Left cardiac atrium (tissue), 4 donors: ENCODE measurements around the gene MYH7B. TPM values are rescaled to one million over a fixed set of nuclear protein-coding genes. Genes with fewer than 3 reads are reported as not detected.

Source experiments
- ATAC-seq, 2 donors: fragments of 200-7000 bp; cut with Tn5 transposase; one replicate each; pipeline ENCODE4 v1.9.1; 2020; ENCODE audit warnings: mild to moderate bottlenecking in 2 of 2, moderate library complexity in 2 of 2
- DNase-seq: peaks from one replicate; pipeline ENCODE4 v3.0.0-alpha.2; 2020
- intact Hi-C, 2 donors: fragments of 100-400 bp; cut with DNase I; formaldehyde crosslinking; loops; one replicate each; pipeline versions ENCODE4 v1.14.1 to v1.15.1; 2022 to 2023
- long read RNA-seq: library from polyadenylated mRNA; unstranded; transcript quantifications from one replicate; pipeline ENCODE4 v2.0.0, GENCODE V29; 2021
- total RNA-seq, 2 donors: library from RNA; stranded (reverse); fragmentation: NEBNext Ultra II Directional; extraction: Animal tissue kit (Norgen Biotek cat#: 25700); gene quantifications; one replicate each; pipeline ENCODE4 v1.2.1, GENCODE V29; 2021
- donor health status: DM: no; HTN: yes; CAD: no.
- donor health status: DM: no; HTN: yes; CAD: no; lungs with severe emphysema.
- donor health status: DM: yes; HTN: yes; CAD: no.
- donor health status: Dilated cardiomyopathy.

Gene MYH7B
- 10 to 100 TPM; 82.3 to 89.0 TPM for total RNA-seq
- long read RNA-seq, partial matches to known transcripts, result 19 of 28 reads
- long read RNA-seq, other reads (novel, unspliced or antisense), result 9 of 28 reads

- intact Hi-C loops, result loop anchor here (2.0 to 5.0 kb wide), 2 partner anchors 81 to 83 kb away; partner anchors contain the start of gene GGT7 (in 1 of the 2)
- peak; percentile 98 for ATAC-seq
- DNase-seq, result peak; percentile 98
Measured at GRCh38 chr20:34955231-34956040, at the start of gene MYH7B, which contains the start of gene GSS. Gene MYH7B (plus strand): TSS chr20:34955868. CDS start chr20:34978006, 22,138 bp downstream. Gene GSS (minus strand): TSS chr20:34955806. CDS start chr20:34951852, 3,954 bp downstream.

GRCh38 chr20:34907616-34908469 is 47.8 kb upstream of the MYH7B start:
- intact Hi-C loops, result no loop called here
- ATAC-seq, result peak; percentile 88 to 96
- peak; percentile 83 for DNase-seq

GRCh38 chr20:34915131-34915530 is 40.5 kb upstream of the MYH7B start:
- intact Hi-C loops, result no loop called here
- DNase-seq (no peak), ATAC-seq (no peak)

- ATAC-seq, result peak in 1 of 2 donors; percentile 16
- intact Hi-C loops, result no loop called here
- DNase-seq, result no peak
Measured at GRCh38 chr20:34915749-34916455, 39.8 kb upstream of the MYH7B start.

- no peak for ATAC-seq
- no peak for DNase-seq
- intact Hi-C loops, result no loop called here
Measured at GRCh38 chr20:34916774-34917354, 38.8 kb upstream of the MYH7B start.

GRCh38 chr20:34920055-34920454 is 35.6 kb upstream of the MYH7B start:
- ATAC-seq, result no peak
- DNase-seq, result no peak
- intact Hi-C loops, result no loop called here

GRCh38 chr20:34921436-34921835 is 34.2 kb upstream of the MYH7B start:
- intact Hi-C loops, result no loop called here
- DNase-seq (no peak), ATAC-seq (no peak)

GRCh38 chr20:34922654-34923381 is 32.9 kb upstream of the MYH7B start:
- ATAC-seq, result peak; percentile 68 to 73
- intact Hi-C loops, result no loop called here
- DNase-seq, result no peak

GRCh38 chr20:34923414-34923813 is 32.3 kb upstream of the MYH7B start:
- ATAC-seq, result no peak
- DNase-seq, result no peak
- intact Hi-C loops, result no loop called here

- ATAC-seq (peak in 1 of 2 donors; percentile 10), DNase-seq (no peak)
- intact Hi-C loops, result no loop called here
Measured at GRCh38 chr20:34925341-34925740, 30.3 kb upstream of the MYH7B start.

- DNase-seq, result no peak
- intact Hi-C loops, result no loop called here
- ATAC-seq, result no peak
Measured at GRCh38 chr20:34925981-34926380, 29.7 kb upstream of the MYH7B start.

GRCh38 chr20:34926581-34926980 is 29.1 kb upstream of the MYH7B start:
- no peak for DNase-seq
- ATAC-seq, result no peak
- intact Hi-C loops, result no loop called here

- intact Hi-C loops, result no loop called here
- ATAC-seq (no peak), DNase-seq (no peak)
Measured at GRCh38 chr20:34927736-34928135, 27.9 kb upstream of the MYH7B start.

- ATAC-seq (no peak), DNase-seq (no peak)
- intact Hi-C loops, result no loop called here
Measured at GRCh38 chr20:34928411-34928810, 27.3 kb upstream of the MYH7B start.

- no peak for ATAC-seq
- intact Hi-C loops, result no loop called here
Measured at GRCh38 chr20:34931771-34932170, 23.9 kb upstream of the MYH7B start.

GRCh38 chr20:34938466-34939163 is 17.1 kb upstream of the MYH7B start:
- DNase-seq (peak; percentile 73), ATAC-seq (peak; percentile 78 to 90)
- intact Hi-C loops, result no loop called here

More at GRCh38 chr20:34931771-34932170, 23.9 kb upstream of the MYH7B start:
- DNase-seq, result no peak

- intact Hi-C loops, result no loop called here
- no peak for DNase-seq
- peak; percentile 22 to 38 for ATAC-seq
Measured at GRCh38 chr20:34940081-34940481, 15.6 kb upstream of the MYH7B start.

- DNase-seq, result no peak
- intact Hi-C loops, result no loop called here
- ATAC-seq, result no peak
Measured at GRCh38 chr20:34941226-34941625, 14.4 kb upstream of the MYH7B start.
